ENCODE measurements around the gene AATK. TPM values are rescaled to one million over a fixed set of nuclear protein-coding genes. Genes with fewer than 3 reads are reported as not detected.

Gene AATK
- total and polyA plus RNA-seq, 2 of the 13 experiments (the other 11 are each of a cell fraction or from before 2014, with no cell fraction given) = 2.9 to 8.4 TPM

DNA sequence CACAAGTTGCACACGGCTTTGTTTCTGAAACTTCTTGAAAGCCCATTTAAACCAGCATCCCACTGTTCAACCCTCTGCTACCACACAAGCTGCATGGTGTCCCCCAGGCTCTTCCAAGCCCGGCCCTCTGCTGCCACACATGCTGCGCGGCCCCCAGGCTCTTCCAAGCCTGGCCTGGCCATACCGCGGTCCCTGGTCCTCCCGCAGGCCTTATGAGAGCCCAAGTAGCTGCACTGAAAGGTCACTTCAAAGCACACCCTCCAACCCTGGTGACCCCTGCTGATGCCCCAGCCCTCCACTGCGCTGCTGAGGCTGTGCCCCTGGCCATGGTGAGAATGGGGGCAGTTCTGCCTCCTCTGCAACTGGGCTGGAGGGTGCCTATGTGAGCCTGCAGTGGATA is 26.6 kb downstream of the AATK start (continued):
- TF ChIP-seq PAXIP1 (CRISPR knock-in tag; conservative IDR thresholded peaks at IDR 0.05) = no peak
- TF ChIP-seq NRL (CRISPR knock-in tag; IDR thresholded peaks at IDR 0.05; ENCODE audit: borderline replicate concordance) = no peak
- TF ChIP-seq AGO2 (optimal IDR thresholded peaks at IDR 0.05; ENCODE audit: low read depth, low read length) = peak; percentile 58
- TF ChIP-seq ZNF768 (CRISPR knock-in tag; IDR thresholded peaks at IDR 0.05) = 0 out of 2 replicates have a peak, but pooled peaks have one; percentile 10
- TF ChIP-seq ZNF772 (CRISPR knock-in tag; IDR thresholded peaks at IDR 0.05) = no peak
- no peak for TF ChIP-seq HNF4A (CRISPR knock-in tag; IDR thresholded peaks at IDR 0.05)

DNA sequence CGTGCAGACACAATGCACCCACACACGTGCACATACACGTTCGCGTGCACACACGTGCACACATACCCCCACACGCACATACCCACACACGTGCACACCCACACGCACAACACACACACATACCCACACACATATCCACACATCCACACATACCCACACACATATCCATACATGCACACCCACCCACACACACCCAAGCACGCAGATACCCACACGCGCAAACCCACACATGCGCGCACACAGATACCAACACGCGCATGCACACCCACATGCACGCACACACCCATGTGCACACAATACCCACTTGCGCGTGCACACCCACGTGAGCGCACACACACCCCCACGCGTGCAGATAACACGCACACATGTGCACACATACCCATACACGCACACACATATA is 27.5 kb downstream of the AATK start:
- no TSS peak for BruUV-seq (replicated peaks)
- Histone ChIP-seq H2AFZ (ENCODE audit: low read length) (no peak overlapping the region), H4K20me1 (ENCODE audit: insufficient read depth, low read length) (no peaks in the 10 kb centered on the region), H3K4me3 (replicated peaks in 1 of 3; ENCODE audit: insufficient read depth in 1 of 3, low read depth in 2 of 3, low read length in 3 of 3) (no peak overlapping the region), H3K4me2 (ENCODE audit: low read depth, low read length) (no peak overlapping the region), H3K36me3 (replicated peaks in 1 of 2; ENCODE audit: control insufficient read depth in 1 of 2, insufficient read depth in 2 of 2, low read length in 2 of 2) (no peaks in the 10 kb centered on the region), H3K9ac (ENCODE audit: insufficient read depth, low read depth, low read length) (no peak overlapping the region), H3K4me1 (ENCODE audit: insufficient read depth, low read length) (peaks cover 35% of the 10 kb centered on the region), H3K79me2 (ENCODE audit: insufficient read depth, low read length) (no peaks in the 10 kb centered on the region), H3K27me3 (ENCODE audit: control insufficient read depth in 1 of 2, insufficient read depth in 2 of 2, low read length in 2 of 2) (no peaks in the 10 kb centered on the region), H3K27ac (ENCODE audit: extremely low read length, insufficient read depth, low read length) (no peak overlapping the region), H3K9me3 (ENCODE audit: low read length) (no peaks in the 10 kb centered on the region)
- DNase-seq (ENCODE audit: low spot score) = no peak
- in situ Hi-C loops (cut with HindIII; ENCODE audit: extremely low pct_ligation_motif_present, low pct_unique_long_range_greater_than_20kb) (no loop called here), intact Hi-C loops (cut with micrococcal nuclease; ENCODE audit: unreplicated experiment) (no loop called here)
- no peak for FAIRE-seq
- ChIA-PET POLR2A (no interaction called here), CTCF (ENCODE audit: low intra/inter-chr PET ratio, low total read pairs) (no interaction called here)
- no peak for ATAC-seq
- 90% methylated on average over 25 of the region's 25 CpGs for WGBS (ENCODE audit: low lambda C conversion rate)
- TF ChIP-seq ZNF207 (IDR thresholded peaks at IDR 0.05; ENCODE audit: borderline replicate concordance) (peak; percentile 13; the same call in 1 of the 2 replicates), ETV6 (CRISPR knock-in tag; conservative IDR thresholded peaks at IDR 0.05) (no peak), ZNF549 (CRISPR knock-in tag; IDR thresholded peaks at IDR 0.05) (no peak), PAWR (CRISPR knock-in tag; IDR thresholded peaks at IDR 0.05; ENCODE audit: borderline replicate concordance) (no peak), NFIB (CRISPR knock-in tag; IDR thresholded peaks at IDR 0.05; ENCODE audit: borderline replicate concordance) (peak; percentile 81; the same call in 1 of the 2 replicates), ZMYM2 (CRISPR knock-in tag; IDR thresholded peaks at IDR 0.05) (0 out of 2 replicates have a peak, but pooled peaks have one; percentile 20), NONO (IDR thresholded peaks at IDR 0.05) (no peak), NONO (CRISPR knock-in tag; conservative IDR thresholded peaks at IDR 0.05) (peak; percentile 30; the same call in 1 of the 2 replicates), MNT (IDR thresholded peaks at IDR 0.05) (peak; percentile 42; the same call in 1 of the 2 replicates)
- TF ChIP-seq, protein P1, sequence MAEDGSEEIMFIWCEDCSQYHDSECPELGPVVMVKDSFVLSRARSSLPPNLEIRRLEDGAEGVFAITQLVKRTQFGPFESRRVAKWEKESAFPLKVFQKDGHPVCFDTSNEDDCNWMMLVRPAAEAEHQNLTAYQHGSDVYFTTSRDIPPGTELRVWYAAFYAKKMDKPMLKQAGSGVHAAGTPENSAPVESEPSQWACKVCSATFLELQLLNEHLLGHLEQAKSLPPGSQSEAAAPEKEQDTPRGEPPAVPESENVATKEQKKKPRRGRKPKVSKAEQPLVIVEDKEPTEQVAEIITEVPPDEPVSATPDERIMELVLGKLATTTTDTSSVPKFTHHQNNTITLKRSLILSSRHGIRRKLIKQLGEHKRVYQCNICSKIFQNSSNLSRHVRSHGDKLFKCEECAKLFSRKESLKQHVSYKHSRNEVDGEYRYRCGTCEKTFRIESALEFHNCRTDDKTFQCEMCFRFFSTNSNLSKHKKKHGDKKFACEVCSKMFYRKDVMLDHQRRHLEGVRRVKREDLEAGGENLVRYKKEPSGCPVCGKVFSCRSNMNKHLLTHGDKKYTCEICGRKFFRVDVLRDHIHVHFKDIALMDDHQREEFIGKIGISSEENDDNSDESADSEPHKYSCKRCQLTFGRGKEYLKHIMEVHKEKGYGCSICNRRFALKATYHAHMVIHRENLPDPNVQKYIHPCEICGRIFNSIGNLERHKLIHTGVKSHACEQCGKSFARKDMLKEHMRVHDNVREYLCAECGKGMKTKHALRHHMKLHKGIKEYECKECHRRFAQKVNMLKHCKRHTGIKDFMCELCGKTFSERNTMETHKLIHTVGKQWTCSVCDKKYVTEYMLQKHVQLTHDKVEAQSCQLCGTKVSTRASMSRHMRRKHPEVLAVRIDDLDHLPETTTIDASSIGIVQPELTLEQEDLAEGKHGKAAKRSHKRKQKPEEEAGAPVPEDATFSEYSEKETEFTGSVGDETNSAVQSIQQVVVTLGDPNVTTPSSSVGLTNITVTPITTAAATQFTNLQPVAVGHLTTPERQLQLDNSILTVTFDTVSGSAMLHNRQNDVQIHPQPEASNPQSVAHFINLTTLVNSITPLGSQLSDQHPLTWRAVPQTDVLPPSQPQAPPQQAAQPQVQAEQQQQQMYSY (CRISPR knock-in tag; IDR thresholded peaks at IDR 0.05) = no peak

Data from HepG2 (cell line).